ENCODE results near the gene ZNF644. TPM values are rescaled to one million over a fixed set of nuclear protein-coding genes. Genes with fewer than 3 reads are reported as not detected.
A peak's percentile ranks its signal among the peaks of the same experiment; 100 is the strongest.
"Not testable (repeated sequence)": the region's sequence is repeated elsewhere in the genome, so short reads cannot be mapped to it uniquely, and the experiment has no call there.

The ZNF644 gene
- 10 to 100 TPM in 2 of 3 donors, 1 to 10 TPM in 1; 6.4 to 21.9 (median 10.6) TPM for polyA plus RNA-seq

GRCh38 chr1:91021686-91022517 is at the start of gene ZNF644:
TSS of gene ZNF644 (minus strand) at chr1:91022035. CDS start at chr1:90982353, 39,682 bp downstream.
- WGBS, 3 donors, result 0 to 1% (median 1%) methylated on average over 61 to 70 of the region's 70 CpGs
- H3K27ac ChIP-seq (ENCODE audit: low read depth, low read length), result peak within 1 kb of the TSS; percentile 90

- no peak overlapping the region for H3K27ac ChIP-seq (ENCODE audit: low read depth, low read length)
- WGBS, 3 donors, result 34 to 40% (median 37%) methylated on average over 3 of the region's 3 CpGs
Observed at GRCh38 chr1:91070298-91070697, 48.5 kb upstream of the ZNF644 start.

- 40 to 62% (median 44%) methylated on average over 1 of the region's 1 CpG for WGBS, 3 donors
- H3K27ac ChIP-seq (ENCODE audit: low read depth, low read length), result no peak overlapping the region
Observed at GRCh38 chr1:91066538-91066937, 44.7 kb upstream of the ZNF644 start.

- WGBS, 3 donors, result 30 to 75% (median 71%) methylated on average over 4 of the region's 4 CpGs
- no peak overlapping the region for H3K27ac ChIP-seq (ENCODE audit: low read depth, low read length)
Observed at GRCh38 chr1:91065337-91065736, 43.5 kb upstream of the ZNF644 start.

- H3K27ac ChIP-seq (ENCODE audit: low read depth, low read length), result not testable (repeated sequence)
- 64 to 87% (median 66%) methylated on average over 5 of the region's 5 CpGs for WGBS, 3 donors
Observed at GRCh38 chr1:91063403-91063802, 41.6 kb upstream of the ZNF644 start.

DNA sequence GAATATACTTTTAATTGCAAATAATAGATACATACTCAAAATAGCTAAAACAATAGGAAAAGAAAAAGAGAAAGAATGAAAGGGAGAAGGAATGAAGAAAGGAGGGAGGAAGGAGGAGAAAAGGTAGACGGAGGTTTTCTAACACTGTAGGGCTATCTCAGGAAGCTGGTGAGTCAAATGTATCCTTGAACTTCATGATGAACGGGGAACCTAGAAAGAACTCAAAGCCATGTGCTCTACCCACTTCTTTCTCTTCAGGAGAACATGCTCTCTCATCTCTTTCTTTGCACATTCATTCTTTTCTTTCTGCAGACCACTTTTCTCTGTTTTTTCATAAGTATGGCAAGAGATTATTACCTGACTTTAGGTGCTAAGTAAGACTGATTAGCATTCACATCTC is 37.3 kb upstream of the ZNF644 start:
- 57 to 70% (median 61%) methylated on average over 2 of the region's 2 CpGs for WGBS, 3 donors

GRCh38 chr1:91057784-91058183 is 35.9 kb upstream of the ZNF644 start:
- WGBS, 3 donors, result 39 to 64% (median 45%) methylated on average over 2 of the region's 2 CpGs

More for the DNA sequence above, 37.3 kb upstream of the ZNF644 start:
- H3K27ac ChIP-seq (ENCODE audit: low read depth, low read length), result no peak overlapping the region

DNA sequence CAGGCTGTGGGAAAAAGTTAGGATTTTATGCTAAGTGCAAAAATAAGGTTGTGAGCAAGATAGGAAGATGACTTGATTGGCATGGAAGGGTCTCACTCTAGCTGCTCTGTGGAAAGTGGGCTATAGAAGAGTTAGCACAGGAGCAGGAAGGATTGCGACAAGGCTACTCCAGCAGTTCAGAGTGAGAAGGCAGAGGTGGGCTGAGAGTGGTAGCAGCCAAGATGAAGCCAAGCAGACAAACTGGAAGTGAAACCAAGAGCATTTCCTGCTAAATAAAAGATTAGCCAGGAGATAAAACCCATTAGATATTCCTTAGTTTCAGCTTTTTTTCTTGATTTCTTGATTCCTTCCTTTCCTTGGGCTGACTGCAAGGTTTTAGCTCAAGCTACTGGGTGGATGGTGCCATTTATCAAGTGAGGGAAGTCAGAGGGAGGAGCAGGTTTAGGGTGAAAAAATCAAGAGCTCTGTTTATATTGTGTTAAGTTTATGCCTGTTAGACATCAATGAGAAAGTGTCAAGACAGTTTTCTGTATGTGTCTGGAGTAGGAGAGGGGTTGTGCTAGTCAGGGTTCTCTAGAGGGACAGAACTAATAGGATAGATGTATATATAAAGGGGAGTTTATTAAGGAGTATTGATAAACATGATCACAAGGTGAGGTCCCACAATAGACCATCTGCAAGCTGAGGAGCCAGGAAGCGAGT is 33.1 kb upstream of the ZNF644 start:
- WGBS, 3 donors, result 72 to 93% (median 76%) methylated on average over 2 of the region's 2 CpGs
- no peak overlapping the region for H3K27ac ChIP-seq (ENCODE audit: low read depth, low read length)

More at GRCh38 chr1:91057784-91058183, 35.9 kb upstream of the ZNF644 start:
- no peak overlapping the region for H3K27ac ChIP-seq (ENCODE audit: low read depth, low read length)

DNA sequence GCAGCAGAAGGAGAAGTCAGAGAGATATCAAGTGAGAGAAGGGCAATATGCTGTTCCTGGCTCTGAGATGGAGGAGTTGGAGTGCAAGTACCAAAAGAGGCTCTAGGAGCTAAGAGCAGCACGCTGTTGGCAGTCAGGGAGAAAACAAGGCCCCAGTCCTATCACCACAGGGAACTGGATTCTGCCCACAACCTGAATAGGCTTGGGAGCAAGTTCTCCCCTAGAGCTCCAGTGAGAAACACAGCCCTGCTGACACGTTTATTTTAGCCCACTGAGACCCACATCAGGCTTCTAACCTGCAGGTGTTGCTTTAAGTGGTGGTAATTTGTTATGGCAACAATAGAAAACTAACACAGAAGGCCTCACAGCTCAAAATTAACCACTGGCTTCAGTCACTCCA is 31.8 kb upstream of the ZNF644 start:
- H3K27ac ChIP-seq (ENCODE audit: low read depth, low read length), result no peak overlapping the region
- 55 to 81% (median 60%) methylated on average over 2 of the region's 2 CpGs for WGBS, 3 donors

DNA sequence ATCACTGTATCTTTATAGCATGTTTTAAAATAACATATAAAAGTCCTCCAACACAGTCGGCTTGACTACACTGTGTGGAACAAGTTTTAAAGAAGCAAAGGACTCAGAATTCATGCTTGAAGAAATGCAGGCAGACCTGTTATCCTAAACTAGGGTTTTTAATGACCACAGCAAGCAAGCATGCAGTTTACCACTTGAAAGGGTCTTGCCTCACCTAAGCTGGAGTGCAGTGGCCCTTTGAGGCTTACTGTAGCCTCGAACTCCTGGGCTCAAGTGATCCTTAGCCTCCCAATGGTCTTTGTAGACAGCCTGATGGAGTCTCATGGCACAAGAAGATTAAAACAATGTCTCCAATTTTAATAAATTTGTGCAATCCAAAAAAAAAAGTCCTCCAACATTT is 27.7 kb upstream of the ZNF644 start:
- 78 to 91% (median 84%) methylated on average over 2 of the region's 2 CpGs for WGBS, 3 donors
- H3K27ac ChIP-seq (ENCODE audit: low read depth, low read length), result not testable (repeated sequence)

GRCh38 chr1:91046766-91047165 is 24.9 kb upstream of the ZNF644 start:
- WGBS, 3 donors, result 68 to 79% (median 69%) methylated on average over 2 of the region's 2 CpGs
- H3K27ac ChIP-seq (ENCODE audit: low read depth, low read length), result no peak overlapping the region

DNA sequence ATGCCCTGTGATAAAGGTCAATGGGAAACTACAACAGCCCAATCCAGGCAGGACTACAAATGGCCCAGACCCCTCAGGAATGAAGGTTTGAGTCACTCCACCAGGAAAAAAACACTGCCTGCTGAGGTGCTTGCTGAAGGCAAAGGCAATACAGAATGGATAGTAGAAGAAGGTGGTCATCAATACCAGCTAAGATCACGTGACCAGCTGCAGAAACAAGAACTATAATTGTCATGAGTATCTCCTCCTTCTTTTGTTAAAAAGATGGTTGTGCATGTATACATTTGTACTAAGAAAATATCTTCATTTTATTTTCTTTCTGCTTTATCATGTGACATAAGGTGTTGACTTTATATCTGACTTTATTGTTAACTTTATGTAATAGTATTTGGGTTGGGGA is 23.4 kb upstream of the ZNF644 start:
- 85 to 92% (median 86%) methylated on average over 1 of the region's 1 CpG for WGBS, 3 donors
- no peak overlapping the region for H3K27ac ChIP-seq (ENCODE audit: low read depth, low read length)

- 57 to 78% (median 76%) methylated on average over 2 of the region's 2 CpGs for WGBS, 3 donors
- not testable (repeated sequence) for H3K27ac ChIP-seq (ENCODE audit: low read depth, low read length)
Observed at GRCh38 chr1:91044776-91045175, 22.9 kb upstream of the ZNF644 start.

- H3K27ac ChIP-seq (ENCODE audit: low read depth, low read length), result not testable (repeated sequence)
- WGBS, 3 donors, result 68 to 78% (median 71%) methylated on average over 2 of the region's 2 CpGs
Observed at GRCh38 chr1:91042372-91042771, 20.5 kb upstream of the ZNF644 start.

DNA sequence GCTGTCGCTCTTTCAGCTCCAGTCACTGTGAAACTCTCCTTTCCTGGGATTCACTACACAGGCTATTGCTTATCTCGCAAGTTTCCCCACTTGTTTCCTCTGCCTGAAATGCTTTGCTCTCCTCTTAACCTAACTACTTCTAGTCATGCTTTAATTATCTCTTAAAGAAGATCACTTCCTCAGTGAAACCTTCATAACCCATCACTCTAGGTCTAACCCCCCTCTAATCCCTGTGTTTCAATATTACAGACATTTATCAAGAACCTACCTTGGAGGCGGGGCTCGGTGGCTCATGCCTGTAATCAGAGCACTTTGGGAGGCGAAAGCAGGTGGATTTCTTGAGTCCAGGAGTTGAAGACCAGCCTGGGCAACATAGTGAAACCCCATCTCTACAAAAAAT is 16.7 kb upstream of the ZNF644 start:
- no peak overlapping the region for H3K27ac ChIP-seq (ENCODE audit: low read depth, low read length)
- WGBS, 3 donors, result 91 to 96% (median 92%) methylated on average over 5 of the region's 5 CpGs

DNA sequence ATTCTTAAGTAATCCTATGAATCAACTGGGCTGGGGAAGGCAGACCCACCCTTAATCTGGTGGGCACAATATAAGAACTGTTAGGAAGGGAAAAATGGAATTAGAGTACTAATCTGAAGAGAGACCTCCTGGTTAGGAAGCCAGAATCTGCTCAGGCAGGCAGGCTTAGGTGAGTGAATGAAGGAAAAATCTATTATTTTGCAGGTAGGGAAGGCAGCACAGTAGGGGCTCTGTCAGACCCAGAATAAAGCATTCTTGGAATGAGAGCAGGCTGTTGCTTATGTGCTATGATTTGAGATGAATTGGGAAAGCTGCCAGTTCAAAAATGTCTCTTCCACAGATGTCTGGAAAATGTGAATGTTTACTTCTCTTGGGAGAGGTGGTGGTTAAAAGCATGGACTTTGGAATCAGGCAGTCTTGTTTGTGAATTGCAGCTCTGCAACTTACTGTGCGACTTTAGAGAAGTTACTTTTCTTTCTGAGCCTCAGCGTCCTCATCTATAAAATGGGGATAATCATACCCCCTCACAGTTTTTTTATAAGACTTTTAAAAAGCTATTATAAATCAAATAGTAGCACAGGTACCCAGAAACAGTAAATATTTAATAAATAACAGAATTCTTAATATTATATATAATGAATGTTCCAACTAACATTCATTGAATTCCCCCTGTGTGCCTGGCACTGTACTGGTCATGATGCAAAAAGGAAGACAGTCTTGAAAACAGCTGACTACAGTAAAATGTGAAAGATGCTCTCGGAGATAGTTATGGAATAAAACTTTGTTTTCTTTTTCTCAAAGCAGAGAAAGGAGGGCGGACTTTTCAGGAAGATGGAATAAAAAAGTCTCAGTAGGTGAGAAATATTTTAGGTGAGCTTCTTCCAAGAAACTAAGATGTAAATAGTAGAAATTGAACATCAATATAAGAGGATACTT is 15.3 kb upstream of the ZNF644 start:
- H3K27ac ChIP-seq (ENCODE audit: low read depth, low read length), result no peak overlapping the region
- 59 to 82% (median 75%) methylated on average over 4 of the region's 4 CpGs for WGBS, 3 donors

- no peak overlapping the region for H3K27ac ChIP-seq (ENCODE audit: low read depth, low read length)
Observed at GRCh38 chr1:91032349-91032748, 10.5 kb upstream of the ZNF644 start.

GRCh38 chr1:91031081-91031480 is 9.2 kb upstream of the ZNF644 start:
- H3K27ac ChIP-seq (ENCODE audit: low read depth, low read length), result no peak overlapping the region
- 91 to 93% (median 93%) methylated on average over 1 of the region's 1 CpG for WGBS, 3 donors

DNA sequence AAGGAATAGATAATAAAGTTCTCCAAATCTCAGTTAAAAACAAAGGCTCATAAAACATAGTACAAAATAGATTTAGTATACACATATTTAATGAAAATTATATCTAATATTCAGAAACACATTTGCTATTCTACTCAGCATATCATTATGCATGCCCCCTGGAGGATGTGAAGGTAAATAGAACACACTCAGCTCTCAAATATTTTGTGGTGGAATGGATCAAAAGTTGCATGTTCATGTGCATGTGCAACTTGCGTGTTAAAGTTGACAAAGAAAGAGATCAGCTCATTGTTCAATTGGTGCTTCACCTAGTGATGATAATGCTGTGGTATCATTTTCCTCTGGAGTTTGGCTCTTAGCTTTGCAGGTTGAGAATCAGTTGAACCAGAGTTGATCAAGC is 4.9 kb upstream of the ZNF644 start:
- no peak overlapping the region for H3K27ac ChIP-seq (ENCODE audit: low read depth, low read length)
- WGBS, 3 donors, result 74 to 84% (median 82%) methylated on average over 1 of the region's 1 CpG
